ENCODE measurements around the gene ITPRIPL2. TPM values are rescaled to one million over a fixed set of nuclear protein-coding genes. Genes with fewer than 3 reads are reported as not detected.

The ITPRIPL2 gene
- total RNA-seq, 6 experiments from 2014 or later, result 12.2 to 23.5 (median 17.7) TPM

DNA sequence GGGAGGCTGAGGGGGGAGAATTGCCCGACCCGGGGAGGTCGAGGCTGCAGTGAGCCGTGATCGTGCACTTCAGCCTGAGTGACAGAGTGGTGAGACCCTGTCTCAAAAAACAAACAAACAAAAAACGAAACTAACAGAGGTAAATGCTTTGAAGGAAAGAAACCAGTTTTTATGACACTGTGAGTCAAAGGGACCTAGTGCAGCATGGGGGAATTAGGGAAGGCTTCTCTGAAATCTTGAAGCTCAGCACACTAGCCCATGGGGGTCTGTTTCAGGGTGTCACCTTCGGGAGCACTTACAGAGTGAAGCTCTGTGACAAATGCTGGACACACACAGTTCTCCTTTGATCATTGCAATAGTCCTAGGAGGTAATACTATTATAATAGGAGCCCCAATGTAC, 16.6 kb downstream of the ITPRIPL2 start:
- no peak overlapping the region for H3K4me3 ChIP-seq
- no peak for DNase-seq

GRCh38 chr16:19130852-19131824, 17.4 kb downstream of the ITPRIPL2 start:
- Histone ChIP-seq H3K36me3 (no peaks in the 10 kb centered on the region), H3K27ac (peak overlapping the region; percentile 58 to 79 (median 64)), H3K27me3 (no peaks in the 10 kb centered on the region), H3K9me3 (no peaks in the 10 kb centered on the region), H3K4me1 (peaks cover 0 to 19% (median 3%) of the 10 kb centered on the region in 4 donors), H3K4me3 (no peak overlapping the region)
- intact Hi-C loops (cut with DNase I), result no loop called here
- DNase-seq, result peak in 1 of 3 donors; percentile 78
- peak; percentile 73 to 90 (median 87) for ATAC-seq
- WGBS (ENCODE audit: insufficient coverage, low coverage, low lambda C conversion rate, missing lambda C conversion rate), result 19% methylated on average over 11 of the region's 11 CpGs
- TF ChIP-seq, protein P1, sequence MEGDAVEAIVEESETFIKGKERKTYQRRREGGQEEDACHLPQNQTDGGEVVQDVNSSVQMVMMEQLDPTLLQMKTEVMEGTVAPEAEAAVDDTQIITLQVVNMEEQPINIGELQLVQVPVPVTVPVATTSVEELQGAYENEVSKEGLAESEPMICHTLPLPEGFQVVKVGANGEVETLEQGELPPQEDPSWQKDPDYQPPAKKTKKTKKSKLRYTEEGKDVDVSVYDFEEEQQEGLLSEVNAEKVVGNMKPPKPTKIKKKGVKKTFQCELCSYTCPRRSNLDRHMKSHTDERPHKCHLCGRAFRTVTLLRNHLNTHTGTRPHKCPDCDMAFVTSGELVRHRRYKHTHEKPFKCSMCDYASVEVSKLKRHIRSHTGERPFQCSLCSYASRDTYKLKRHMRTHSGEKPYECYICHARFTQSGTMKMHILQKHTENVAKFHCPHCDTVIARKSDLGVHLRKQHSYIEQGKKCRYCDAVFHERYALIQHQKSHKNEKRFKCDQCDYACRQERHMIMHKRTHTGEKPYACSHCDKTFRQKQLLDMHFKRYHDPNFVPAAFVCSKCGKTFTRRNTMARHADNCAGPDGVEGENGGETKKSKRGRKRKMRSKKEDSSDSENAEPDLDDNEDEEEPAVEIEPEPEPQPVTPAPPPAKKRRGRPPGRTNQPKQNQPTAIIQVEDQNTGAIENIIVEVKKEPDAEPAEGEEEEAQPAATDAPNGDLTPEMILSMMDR (IDR thresholded peaks at IDR 0.05), result no peak
- TF ChIP-seq POLR2A (IDR thresholded peaks at IDR 0.05), result no peak

More for the DNA sequence above, 16.6 kb downstream of the ITPRIPL2 start:
- peak overlapping the region in 2 of 3 donors; percentile 64 to 79 for H3K27ac ChIP-seq
- H3K4me1 ChIP-seq, result peaks cover 0 to 19% (median 3%) of the 10 kb centered on the region in 4 donors
- no peaks in the 10 kb centered on the region for H3K36me3 ChIP-seq
- no peaks in the 10 kb centered on the region for H3K9me3 ChIP-seq
- intact Hi-C loops (cut with DNase I), result no loop called here
- H3K27me3 ChIP-seq, result no peaks in the 10 kb centered on the region
- WGBS (ENCODE audit: insufficient coverage, low coverage, low lambda C conversion rate, missing lambda C conversion rate), result 51% methylated on average over 2 of the region's 7 CpGs
- ATAC-seq, result no peak
- TF ChIP-seq POLR2A (IDR thresholded peaks at IDR 0.05), result no peak
- TF ChIP-seq, protein P1 (IDR thresholded peaks at IDR 0.05), result no peak

DNA sequence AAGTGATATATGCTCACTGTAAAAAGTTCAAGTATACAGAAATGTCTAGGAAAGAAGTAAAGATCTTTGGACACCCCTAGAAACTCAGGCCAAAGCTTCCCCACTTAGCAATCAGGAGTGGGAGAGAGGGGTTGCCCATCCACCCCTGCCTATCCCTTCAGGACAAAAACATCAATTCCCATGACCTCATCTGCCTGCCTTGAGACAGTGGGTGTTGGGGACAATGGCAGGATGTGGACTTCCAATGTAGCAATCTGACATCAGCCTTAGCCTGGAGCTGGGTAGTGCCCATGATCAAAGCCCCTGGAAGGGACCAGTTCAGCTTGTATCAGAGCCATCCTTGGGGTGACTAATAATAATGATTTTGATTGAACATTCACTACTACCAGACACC, 18.1 kb downstream of the ITPRIPL2 start:
- peaks cover 0 to 19% (median 3%) of the 10 kb centered on the region in 4 donors for H3K4me1 ChIP-seq
- no peaks in the 10 kb centered on the region for H3K9me3 ChIP-seq
- intact Hi-C loops (cut with DNase I), result no loop called here
- DNase-seq, result no peak
- H3K4me3 ChIP-seq, result no peak overlapping the region
- no peak for TF ChIP-seq POLR2A (IDR thresholded peaks at IDR 0.05)
- TF ChIP-seq, protein P1 (IDR thresholded peaks at IDR 0.05), result no peak
- peak overlapping the region; percentile 58 to 79 (median 64) for H3K27ac ChIP-seq
- H3K27me3 ChIP-seq, result no peaks in the 10 kb centered on the region
- no peaks in the 10 kb centered on the region for H3K36me3 ChIP-seq
- peak; percentile 11 to 23 (median 18) for ATAC-seq

DNA sequence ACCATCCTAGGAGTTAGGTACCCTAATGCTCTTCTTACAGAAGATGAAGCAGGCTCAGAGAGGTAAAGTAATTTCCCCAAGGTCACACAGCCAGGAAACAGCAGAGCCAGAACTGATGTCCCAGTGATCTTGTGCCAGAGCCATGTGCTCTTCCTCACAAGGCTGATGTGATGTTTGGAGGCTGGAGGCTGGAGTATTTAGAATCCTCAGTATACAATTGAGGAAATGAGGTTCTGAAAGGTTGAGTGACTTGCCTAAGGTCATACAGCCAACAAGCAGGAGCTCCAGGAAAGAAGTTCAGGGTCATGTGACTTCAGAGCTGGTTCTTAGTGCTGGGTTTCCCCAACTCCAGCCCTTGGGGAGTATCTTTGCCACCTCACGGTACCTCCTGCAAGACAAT, 18.5 kb downstream of the ITPRIPL2 start:
- no peak for DNase-seq
- Histone ChIP-seq H3K27me3 (no peaks in the 10 kb centered on the region), H3K4me1 (peaks cover 0 to 19% (median 3%) of the 10 kb centered on the region in 4 donors), H3K36me3 (no peaks in the 10 kb centered on the region), H3K9me3 (no peaks in the 10 kb centered on the region), H3K27ac (peak overlapping the region; percentile 58 to 79 (median 64)), H3K4me3 (no peak overlapping the region)
- TF ChIP-seq, protein P1 (IDR thresholded peaks at IDR 0.05), result no peak
- no peak for TF ChIP-seq POLR2A (IDR thresholded peaks at IDR 0.05)
- intact Hi-C loops (cut with DNase I), result no loop called here
- no CpG with 5 or more reads among the region's 1 CpG for WGBS (ENCODE audit: insufficient coverage, low coverage, low lambda C conversion rate, missing lambda C conversion rate)
- ATAC-seq, result no peak

Measured in right lobe of liver (tissue), 6 donors.